SU-DHL-6 (cell line): ENCODE measurements around the gene THAP6.

Source experiments
- H2AFZ ChIP-seq: fragments of 200-600 bp; sonication (generic); 2 replicates; pipeline ENCODE4 v1.6.1; 2014; ENCODE audit warnings: low read depth, mild to moderate bottlenecking, moderate library complexity, mixed read lengths, antibody characterized with exemption, low read length; ENCODE audit not compliant: severe bottlenecking
- H3F3A ChIP-seq: fragments of 200-600 bp; shearing (Covaris generic); 2 replicates; pipeline ENCODE4 v1.6.0; 2016; ENCODE audit warnings: antibody characterized with exemption, mild to moderate bottlenecking; ENCODE audit not compliant: insufficient read depth
- H3K27ac ChIP-seq: fragments of 200-600 bp; sonication (generic); 2 replicates; pipeline ENCODE4 v1.5.1; 2016; ENCODE audit warnings: low read depth, mild to moderate bottlenecking, low read length, moderate library complexity, mixed read lengths
- H3K27me3 ChIP-seq: fragments of 200-600 bp; sonication (generic), shearing (Covaris generic); 2 replicates; pipeline ENCODE4 v1.6.0; 2014; ENCODE audit warnings: mild to moderate bottlenecking, low read length
- H3K36me3 ChIP-seq: fragments of 200-600 bp; sonication (generic); 2 replicates; pipeline ENCODE4 v1.6.1; 2014; ENCODE audit warnings: mild to moderate bottlenecking, low read length, mixed read lengths
- H3K4me2 ChIP-seq: fragments of 300-600, 200-600 bp; shearing (Covaris generic), sonication (generic); 2 replicates; pipeline ENCODE4 v1.6.0; 2014; ENCODE audit warnings: low read length, low read depth, mild to moderate bottlenecking; ENCODE audit not compliant: poor library complexity, severe bottlenecking
- H3K4me3 ChIP-seq: fragments of 200-600 bp; sonication (generic); 2 replicates; pipeline ENCODE4 v1.5.1; 2014; ENCODE audit warnings: antibody characterized with exemption, low read length, mild to moderate bottlenecking, mixed read lengths; ENCODE audit not compliant: insufficient read depth, poor library complexity, severe bottlenecking
- H3K79me2 ChIP-seq: fragments of 200-600 bp; sonication (generic); 2 replicates; pipeline ENCODE4 v1.6.1; 2014; ENCODE audit warnings: mild to moderate bottlenecking, low read length, moderate library complexity; ENCODE audit not compliant: insufficient read depth
- H3K9ac ChIP-seq: fragments of 200-600 bp; sonication (generic); 2 replicates; pipeline ENCODE4 v1.7.0; 2014; ENCODE audit warnings: mild to moderate bottlenecking, low read length
- H3K9me2 ChIP-seq: fragments of 200-600 bp; sonication (generic); replicated peaks from 2 replicates; pipeline ENCODE4 v1.6.1; 2014; ENCODE audit warnings: low read length; ENCODE audit not compliant: insufficient read depth
- H3K9me3 ChIP-seq: fragments of 200-600 bp; sonication (generic); 2 replicates; pipeline ENCODE4 v1.6.1; 2014; ENCODE audit warnings: low read length, mixed read lengths; ENCODE audit not compliant: insufficient read depth
- H4K20me1 ChIP-seq: fragments of 200-600 bp; sonication (generic); 2 replicates; pipeline ENCODE4 v1.6.1; 2014; ENCODE audit warnings: low read depth, mild to moderate bottlenecking, antibody characterized with exemption, low read length, moderate library complexity, mixed read lengths
- CTCF ChIP-seq: fragments of 200-600 bp; sonication (generic); IDR thresholded peaks from one replicate; pipeline ENCODE4 v1.5.1; 2017; ENCODE audit warnings: antibody characterized with exemption, mild to moderate bottlenecking, low read length, moderate library complexity; ENCODE audit not compliant: insufficient read depth, poor library complexity, severe bottlenecking
- EZH2phosphoT487 ChIP-seq: fragments of 200-600 bp; sonication (generic), shearing (Covaris generic); conservative IDR thresholded peaks from 2 replicates; pipeline ENCODE4 v1.6.1; 2018; ENCODE audit warnings: mild to moderate bottlenecking, antibody characterized with exemption, low read length, moderate library complexity, mixed read lengths

The THAP6 gene

GRCh38 chr4:75552452-75552851 lies 38.2 kb downstream of the THAP6 start:
- TF ChIP-seq CTCF (no peak), EZH2phosphoT487 (no peak)
- no peak overlapping the region for H3K4me2 ChIP-seq
- H3K9me3 ChIP-seq: no peaks in the 10 kb centered on the region
- H3K36me3 ChIP-seq: no peaks in the 10 kb centered on the region
- no peaks in the 10 kb centered on the region for H4K20me1 ChIP-seq
- H3K9ac ChIP-seq: no peak overlapping the region
- H3K79me2 ChIP-seq: no peaks in the 10 kb centered on the region
- no peaks in the 10 kb centered on the region for H3K27me3 ChIP-seq
- no peak overlapping the region for H3K4me3 ChIP-seq
- H3K9me2 ChIP-seq: no peaks in the 10 kb centered on the region
- H3F3A ChIP-seq: no peaks in the 10 kb centered on the region
- no peak overlapping the region for H3K27ac ChIP-seq
- H2AFZ ChIP-seq: no peak overlapping the region

- no peak for TF ChIP-seq CTCF
- no peak for TF ChIP-seq EZH2phosphoT487
Measured at GRCh38 chr4:75555294-75556164, 41.3 kb downstream of the THAP6 start, which contains the start of gene ODAPH. Gene ODAPH, plus strand, starts transcription at chr4:75556066. Its CDS starts 17 bp downstream, at chr4:75556083.

GRCh38 chr4:75557696-75558095 lies 43.4 kb downstream of the THAP6 start:
- no peaks in the 10 kb centered on the region for H3K27me3 ChIP-seq
- H3F3A ChIP-seq: no peaks in the 10 kb centered on the region
- no peak overlapping the region for H3K9ac ChIP-seq
- TF ChIP-seq EZH2phosphoT487 (no peak), CTCF (no peak)
- H4K20me1 ChIP-seq: no peaks in the 10 kb centered on the region
- H3K9me3 ChIP-seq: no peaks in the 10 kb centered on the region
- H3K9me2 ChIP-seq: no peaks in the 10 kb centered on the region
- no peak overlapping the region for H2AFZ ChIP-seq
- H3K36me3 ChIP-seq: no peaks in the 10 kb centered on the region
- no peaks in the 10 kb centered on the region for H3K79me2 ChIP-seq
- H3K27ac ChIP-seq: no peak overlapping the region
- peak overlapping the region; percentile 20 for H3K4me2 ChIP-seq
- no peak overlapping the region for H3K4me3 ChIP-seq

More at GRCh38 chr4:75555294-75556164, 41.3 kb downstream of the THAP6 start, which contains the start of gene ODAPH:
- H3K4me3 ChIP-seq: no peak within 1 kb of the TSS
- H3K9ac ChIP-seq: no peak within 1 kb of the TSS
- no peaks in the 10 kb centered on the region for H3K79me2 ChIP-seq
- H3K36me3 ChIP-seq: no peaks in the 10 kb centered on the region
- H3K9me2 ChIP-seq: no peaks in the 10 kb centered on the region
- H4K20me1 ChIP-seq: no peaks in the 10 kb centered on the region
- no peaks in the 10 kb centered on the region for H3F3A ChIP-seq
- no peak within 1 kb of the TSS for H3K27ac ChIP-seq
- H2AFZ ChIP-seq: no peak within 1 kb of the TSS
- no peaks in the 10 kb centered on the region for H3K27me3 ChIP-seq
- H3K4me2 ChIP-seq: no peak within 1 kb of the TSS
- no peaks in the 10 kb centered on the region for H3K9me3 ChIP-seq
